Measurements from ENCODE around the gene PARN. TPM values are rescaled to one million over a fixed set of nuclear protein-coding genes. Genes with fewer than 3 reads are reported as not detected.

Gene PARN
- total RNA-seq, 2 donors from 2014 or later, result 19.5 to 26.0 TPM

DNA sequence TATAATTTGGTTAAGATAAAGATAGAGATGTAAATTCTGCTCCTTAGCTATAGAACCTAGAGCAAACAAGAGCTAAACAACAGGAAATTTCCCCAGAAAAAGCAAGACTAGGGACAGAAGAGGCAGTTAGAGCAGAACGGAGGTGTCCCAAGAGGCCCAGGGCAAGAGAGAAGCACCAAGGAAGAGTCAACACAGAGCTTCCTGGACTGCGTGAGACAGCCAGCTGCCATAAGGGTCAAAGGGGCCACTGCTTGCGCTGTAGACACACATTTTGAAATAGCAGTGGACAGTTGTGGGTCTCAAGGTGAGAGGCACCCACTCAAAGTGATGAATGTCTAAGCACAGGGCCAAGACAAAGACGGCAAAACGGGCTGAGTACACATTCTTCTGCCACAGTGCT, 156.6 kb downstream of the PARN start:
- Histone ChIP-seq H3K36me3 (no peaks in the 10 kb centered on the region), H3K4me3 (no peak overlapping the region), H3K4me1 (no peaks in the 10 kb centered on the region), H3K27ac (no peak overlapping the region), H3K27me3 (no peaks in the 10 kb centered on the region), H3K9me3 (peaks cover 0 to 4% of the 10 kb centered on the region in 2 donors)
- TF ChIP-seq, protein P1, sequence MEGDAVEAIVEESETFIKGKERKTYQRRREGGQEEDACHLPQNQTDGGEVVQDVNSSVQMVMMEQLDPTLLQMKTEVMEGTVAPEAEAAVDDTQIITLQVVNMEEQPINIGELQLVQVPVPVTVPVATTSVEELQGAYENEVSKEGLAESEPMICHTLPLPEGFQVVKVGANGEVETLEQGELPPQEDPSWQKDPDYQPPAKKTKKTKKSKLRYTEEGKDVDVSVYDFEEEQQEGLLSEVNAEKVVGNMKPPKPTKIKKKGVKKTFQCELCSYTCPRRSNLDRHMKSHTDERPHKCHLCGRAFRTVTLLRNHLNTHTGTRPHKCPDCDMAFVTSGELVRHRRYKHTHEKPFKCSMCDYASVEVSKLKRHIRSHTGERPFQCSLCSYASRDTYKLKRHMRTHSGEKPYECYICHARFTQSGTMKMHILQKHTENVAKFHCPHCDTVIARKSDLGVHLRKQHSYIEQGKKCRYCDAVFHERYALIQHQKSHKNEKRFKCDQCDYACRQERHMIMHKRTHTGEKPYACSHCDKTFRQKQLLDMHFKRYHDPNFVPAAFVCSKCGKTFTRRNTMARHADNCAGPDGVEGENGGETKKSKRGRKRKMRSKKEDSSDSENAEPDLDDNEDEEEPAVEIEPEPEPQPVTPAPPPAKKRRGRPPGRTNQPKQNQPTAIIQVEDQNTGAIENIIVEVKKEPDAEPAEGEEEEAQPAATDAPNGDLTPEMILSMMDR (IDR thresholded peaks at IDR 0.05), result no peak
- no peak for DNase-seq (ENCODE audit: low spot score)

DNA sequence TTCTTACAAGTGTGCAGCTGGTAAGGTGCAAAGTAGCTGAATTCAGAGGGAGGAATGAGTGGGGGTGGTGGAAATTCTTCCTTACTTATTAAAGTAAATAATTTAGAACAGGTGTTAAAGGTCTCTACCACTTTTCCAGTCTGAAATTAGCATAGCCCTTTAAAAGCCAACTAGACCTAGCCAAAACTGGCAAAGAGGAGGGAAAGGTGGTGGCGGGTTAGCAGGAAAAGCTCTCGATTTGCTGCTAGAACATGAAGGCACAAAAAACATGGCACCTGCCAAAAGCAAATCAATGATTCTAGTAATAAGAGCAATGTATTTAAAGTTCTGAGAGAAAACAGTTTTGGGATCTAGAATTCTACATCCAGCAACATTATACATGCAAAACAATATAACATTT, 157.7 kb downstream of the PARN start:
- no peak overlapping the region for H3K27ac ChIP-seq
- TF ChIP-seq, protein P1 (IDR thresholded peaks at IDR 0.05), result no peak
- H3K9me3 ChIP-seq, result no peaks in the 10 kb centered on the region
- no peaks in the 10 kb centered on the region for H3K36me3 ChIP-seq
- no peaks in the 10 kb centered on the region for H3K4me1 ChIP-seq
- DNase-seq (ENCODE audit: low spot score), result no peak
- H3K27me3 ChIP-seq, result no peaks in the 10 kb centered on the region
- H3K4me3 ChIP-seq, result no peak overlapping the region

DNA sequence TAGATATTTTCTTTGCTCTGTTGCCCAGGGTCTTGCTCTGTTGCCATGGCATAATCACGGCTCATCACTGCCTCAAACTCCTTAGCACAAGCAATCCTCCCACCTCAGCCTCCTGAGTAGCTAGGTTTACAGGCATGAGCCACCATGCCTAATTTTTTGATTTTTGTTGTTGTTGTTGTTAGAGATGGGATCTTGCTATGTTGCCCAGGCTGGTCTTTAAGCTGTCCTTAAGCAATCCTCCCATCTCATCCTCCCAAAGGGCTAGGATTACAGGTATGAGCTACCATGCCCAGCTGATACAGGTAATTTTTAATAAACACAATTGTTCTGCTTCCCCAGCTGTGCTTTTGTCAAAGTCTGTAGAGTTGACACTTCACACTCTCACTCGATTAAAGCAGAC, 159.3 kb downstream of the PARN start:
- no peak overlapping the region for H3K4me3 ChIP-seq
- no peak for DNase-seq (ENCODE audit: low spot score)

DNA sequence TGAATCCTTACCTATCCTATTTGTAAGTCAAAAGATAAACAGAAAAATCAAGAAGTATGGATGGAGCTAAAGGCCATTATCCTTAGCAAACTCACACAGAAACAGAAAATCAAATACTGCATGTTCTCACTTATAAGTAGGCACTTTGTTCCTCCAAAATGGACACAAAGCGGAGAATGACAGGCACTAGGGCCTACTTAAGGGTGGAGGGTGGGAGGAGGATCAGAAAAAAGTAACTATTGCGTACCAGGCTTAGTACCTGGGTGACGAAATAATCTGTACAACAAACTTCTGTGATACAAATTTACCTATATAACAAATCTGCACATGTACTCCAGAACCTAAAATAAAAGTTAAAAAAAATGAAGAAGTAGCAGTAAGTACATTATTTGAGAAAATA, 164.3 kb downstream of the PARN start:
- Histone ChIP-seq H3K4me1 (peaks cover 0 to 4% of the 10 kb centered on the region in 2 donors), H3K36me3 (no peaks in the 10 kb centered on the region), H3K27me3 (no peaks in the 10 kb centered on the region), H3K9me3 (peaks cover 4 to 14% of the 10 kb centered on the region in 2 donors), H3K4me3 (no peak overlapping the region), H3K27ac (no peak overlapping the region)
- DNase-seq (ENCODE audit: low spot score), result no peak
- TF ChIP-seq, protein P1 (IDR thresholded peaks at IDR 0.05), result no peak

More for the DNA sequence above, 159.3 kb downstream of the PARN start:
- Histone ChIP-seq H3K27me3 (no peaks in the 10 kb centered on the region), H3K4me1 (no peaks in the 10 kb centered on the region), H3K36me3 (no peaks in the 10 kb centered on the region), H3K9me3 (no peaks in the 10 kb centered on the region), H3K27ac (no peak overlapping the region)
- TF ChIP-seq, protein P1 (IDR thresholded peaks at IDR 0.05), result no peak

DNA sequence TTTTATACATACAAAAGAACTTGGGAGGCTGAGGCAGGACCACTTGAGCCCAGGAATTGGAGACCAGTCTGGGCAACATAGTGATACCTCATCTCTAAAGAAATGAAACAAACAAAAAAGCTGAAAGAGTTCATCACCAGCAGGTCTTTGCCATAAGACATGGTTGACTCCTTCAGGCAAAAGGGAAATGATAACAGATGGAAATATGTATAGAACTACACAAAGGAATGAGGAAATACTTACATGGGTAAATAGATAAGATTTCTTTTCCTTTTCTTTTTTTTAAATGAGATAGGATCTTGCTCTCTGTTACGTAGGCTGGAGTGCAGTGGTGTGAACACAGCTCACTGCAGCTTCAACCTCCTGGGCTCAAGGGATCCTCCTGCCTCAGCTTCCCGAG, 165.3 kb downstream of the PARN start:
- no peak overlapping the region for H3K4me3 ChIP-seq
- H3K27me3 ChIP-seq, result no peaks in the 10 kb centered on the region
- no peak for DNase-seq (ENCODE audit: low spot score)
- peaks cover 0 to 4% of the 10 kb centered on the region in 2 donors for H3K4me1 ChIP-seq
- peaks cover 4 to 14% of the 10 kb centered on the region in 2 donors for H3K9me3 ChIP-seq
- no peak overlapping the region for H3K27ac ChIP-seq
- TF ChIP-seq, protein P1 (IDR thresholded peaks at IDR 0.05), result no peak
- no peaks in the 10 kb centered on the region for H3K36me3 ChIP-seq

DNA sequence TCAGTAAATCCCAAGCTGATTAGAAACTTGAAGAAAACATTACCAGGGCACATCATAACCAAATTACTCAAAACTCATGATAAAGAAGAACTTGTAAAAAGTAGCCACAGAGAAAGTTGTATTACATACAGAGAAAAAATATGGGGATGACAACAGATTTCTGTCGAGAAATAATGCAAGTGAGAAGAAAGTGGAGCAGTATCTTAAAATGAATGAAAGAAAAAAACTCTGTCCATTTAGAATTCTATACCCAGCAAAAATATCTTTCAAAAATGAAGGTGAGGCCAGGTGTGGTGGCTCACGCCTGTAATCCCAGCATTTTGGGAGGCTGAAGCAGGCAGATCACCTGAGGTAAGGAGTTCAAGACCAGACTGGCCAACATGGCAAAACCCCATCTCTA, 165.9 kb downstream of the PARN start:
- Histone ChIP-seq H3K27me3 (no peaks in the 10 kb centered on the region), H3K4me3 (no peak overlapping the region), H3K9me3 (peaks cover 4 to 14% of the 10 kb centered on the region in 2 donors), H3K27ac (no peak overlapping the region), H3K4me1 (peaks cover 0 to 4% of the 10 kb centered on the region in 2 donors), H3K36me3 (no peaks in the 10 kb centered on the region)
- TF ChIP-seq, protein P1 (IDR thresholded peaks at IDR 0.05), result no peak
- DNase-seq (ENCODE audit: low spot score), result no peak
